Stimulated activated naive B cell treated with anti-CD40 and anti-IgM and Interleukin-4, amounts not matched to agents 10 μg/mL and 1 μg/mL and 100 μg/mL, for 72 hours (primary cell): ENCODE data around the gene FKBP5.
"Not testable (repeated sequence)": the region's sequence is repeated elsewhere in the genome, so short reads cannot be mapped to it uniquely, and the experiment has no call there.

ENCODE experiments used
- ATAC-seq, 2 donors: fragments of 150-1000 bp; cut with Tn5 transposase; replicated peaks; 2 replicates each; pipeline ENCODE4 v1.10.0; 2021; ENCODE audit warnings: moderate library complexity in 1 of 2
- DNase-seq: peaks from one replicate; pipeline ENCODE4 v3.0.0; 2021
- H3K27ac Mint-ChIP-seq: one replicate; pipeline ENCODE4 v1.8.0; 2022; ENCODE audit warnings: mild to moderate bottlenecking, mixed read lengths
- H3K27me3 Mint-ChIP-seq, 2 donors: one replicate each; pipeline ENCODE4 v1.8.0; 2022; ENCODE audit warnings: mixed read lengths in 2 of 2
- H3K36me3 Mint-ChIP-seq, 2 donors: one replicate each; pipeline ENCODE4 v1.8.0; 2022; ENCODE audit warnings: mixed read lengths in 2 of 2, mild to moderate bottlenecking in 1 of 2
- H3K4me1 Mint-ChIP-seq, 2 donors: one replicate each; pipeline ENCODE4 v1.8.0; 2022; ENCODE audit warnings: mixed read lengths in 2 of 2, mild to moderate bottlenecking in 1 of 2
- H3K4me3 Mint-ChIP-seq, 2 donors: one replicate each; pipeline ENCODE4 v1.8.0; 2022; ENCODE audit warnings: mild to moderate bottlenecking in 2 of 2, mixed read lengths in 2 of 2, moderate library complexity in 1 of 2
- H3K9me3 Mint-ChIP-seq, 2 donors: one replicate each; pipeline ENCODE4 v1.8.0; 2022; ENCODE audit warnings: mixed read lengths in 2 of 2, mild to moderate bottlenecking in 1 of 2

Gene FKBP5

GRCh38 chr6:35613762-35614161 lies 75.0 kb downstream of the FKBP5 start:
- Mint-ChIP-seq H3K27ac (no peak overlapping the region), H3K27me3 (no peaks in the 10 kb centered on the region), H3K4me1 (peaks cover 0 to 4% of the 10 kb centered on the region in 2 donors), H3K4me3 (no peak overlapping the region), H3K36me3 (peaks cover 25 to 49% of the 10 kb centered on the region in 2 donors), H3K9me3 (no peaks in the 10 kb centered on the region)
- ATAC-seq (no peak), DNase-seq (no peak)

- Mint-ChIP-seq H3K4me3 (no peak overlapping the region), H3K36me3 (peaks cover 21 to 42% of the 10 kb centered on the region in 2 donors), H3K9me3 (no peaks in the 10 kb centered on the region), H3K27me3 (no peaks in the 10 kb centered on the region), H3K4me1 (peaks cover 0 to 4% of the 10 kb centered on the region in 2 donors), H3K27ac (no peak overlapping the region)
- no peak for ATAC-seq
- no peak for DNase-seq
Observed at GRCh38 chr6:35611240-35611639, 77.5 kb downstream of the FKBP5 start.

GRCh38 chr6:35610830-35611229 lies 77.9 kb downstream of the FKBP5 start:
- Mint-ChIP-seq H3K9me3 (no peaks in the 10 kb centered on the region), H3K4me1 (peaks cover 3 to 8% of the 10 kb centered on the region in 2 donors), H3K27me3 (no peaks in the 10 kb centered on the region), H3K4me3 (no peak overlapping the region), H3K27ac (no peak overlapping the region), H3K36me3 (peaks cover 21 to 45% of the 10 kb centered on the region in 2 donors)
- ATAC-seq (no peak), DNase-seq (no peak)

GRCh38 chr6:35609588-35609987 lies 79.1 kb downstream of the FKBP5 start:
- no peak overlapping the region for H3K27ac Mint-ChIP-seq
- ATAC-seq (no peak), DNase-seq (no peak)
- peaks cover 3 to 12% of the 10 kb centered on the region in 2 donors for H3K4me1 Mint-ChIP-seq
- no peaks in the 10 kb centered on the region for H3K9me3 Mint-ChIP-seq
- no peak overlapping the region for H3K4me3 Mint-ChIP-seq
- H3K36me3 Mint-ChIP-seq: peaks cover 19 to 40% of the 10 kb centered on the region in 2 donors
- H3K27me3 Mint-ChIP-seq: no peaks in the 10 kb centered on the region

GRCh38 chr6:35607517-35608233 lies 81.0 kb downstream of the FKBP5 start:
- H3K9me3 Mint-ChIP-seq: no peaks in the 10 kb centered on the region
- DNase-seq (no peak), ATAC-seq (no peak)
- no peaks in the 10 kb centered on the region for H3K27me3 Mint-ChIP-seq
- peaks cover 6 to 12% of the 10 kb centered on the region in 2 donors for H3K4me1 Mint-ChIP-seq
- no peak overlapping the region for H3K27ac Mint-ChIP-seq
- H3K36me3 Mint-ChIP-seq: peaks cover 22 to 28% of the 10 kb centered on the region in 2 donors
- no peak overlapping the region for H3K4me3 Mint-ChIP-seq

GRCh38 chr6:35605600-35605999 lies 83.1 kb downstream of the FKBP5 start:
- H3K9me3 Mint-ChIP-seq: no peaks in the 10 kb centered on the region
- H3K27me3 Mint-ChIP-seq: no peaks in the 10 kb centered on the region
- DNase-seq (no peak), ATAC-seq (no peak)
- peaks cover 8 to 12% of the 10 kb centered on the region in 2 donors for H3K36me3 Mint-ChIP-seq
- no peak overlapping the region for H3K4me3 Mint-ChIP-seq
- H3K27ac Mint-ChIP-seq: no peak overlapping the region
- H3K4me1 Mint-ChIP-seq: peaks cover 20 to 31% of the 10 kb centered on the region in 2 donors

GRCh38 chr6:35603326-35604202 lies 85.2 kb downstream of the FKBP5 start:
- DNase-seq (no peak), ATAC-seq (no peak)
- Mint-ChIP-seq H3K36me3 (peaks cover 6 to 8% of the 10 kb centered on the region in 2 donors), H3K4me3 (no peak overlapping the region), H3K27ac (no peak overlapping the region), H3K9me3 (no peaks in the 10 kb centered on the region), H3K4me1 (peaks cover 22 to 37% of the 10 kb centered on the region in 2 donors), H3K27me3 (no peaks in the 10 kb centered on the region)

- ATAC-seq (no peak), DNase-seq (no peak)
- no peaks in the 10 kb centered on the region for H3K27me3 Mint-ChIP-seq
- H3K4me1 Mint-ChIP-seq: peaks cover 22 to 37% of the 10 kb centered on the region in 2 donors
- peaks cover 6 to 8% of the 10 kb centered on the region in 2 donors for H3K36me3 Mint-ChIP-seq
- H3K4me3 Mint-ChIP-seq: no peak overlapping the region
- no peak overlapping the region for H3K27ac Mint-ChIP-seq
- no peaks in the 10 kb centered on the region for H3K9me3 Mint-ChIP-seq
Observed at GRCh38 chr6:35602133-35602946, 86.4 kb downstream of the FKBP5 start.

GRCh38 chr6:35601331-35602132 lies 87.2 kb downstream of the FKBP5 start:
- ATAC-seq: peak in 1 of 2 donors; percentile 46

GRCh38 chr6:35600659-35601125 lies 88.0 kb downstream of the FKBP5 start:
- H3K9me3 Mint-ChIP-seq: no peaks in the 10 kb centered on the region
- DNase-seq (no peak), ATAC-seq (no peak)
- no peak overlapping the region for H3K27ac Mint-ChIP-seq
- H3K4me3 Mint-ChIP-seq: no peak overlapping the region
- peaks cover 19 to 31% of the 10 kb centered on the region in 2 donors for H3K4me1 Mint-ChIP-seq
- peaks cover 7 to 13% of the 10 kb centered on the region in 2 donors for H3K36me3 Mint-ChIP-seq
- H3K27me3 Mint-ChIP-seq: no peaks in the 10 kb centered on the region

More at GRCh38 chr6:35601331-35602132, 87.2 kb downstream of the FKBP5 start:
- peaks cover 10 to 11% of the 10 kb centered on the region in 2 donors for H3K36me3 Mint-ChIP-seq
- no peak for DNase-seq
- no peak overlapping the region for H3K27ac Mint-ChIP-seq
- no peak overlapping the region for H3K4me3 Mint-ChIP-seq
- peaks cover 22 to 37% of the 10 kb centered on the region in 2 donors for H3K4me1 Mint-ChIP-seq
- no peaks in the 10 kb centered on the region for H3K9me3 Mint-ChIP-seq
- no peaks in the 10 kb centered on the region for H3K27me3 Mint-ChIP-seq

GRCh38 chr6:35599761-35600658 lies 88.7 kb downstream of the FKBP5 start:
- Mint-ChIP-seq H3K27me3 (no peaks in the 10 kb centered on the region), H3K36me3 (peaks cover 11 to 16% of the 10 kb centered on the region in 2 donors), H3K4me3 (no peak overlapping the region), H3K9me3 (no peaks in the 10 kb centered on the region), H3K4me1 (peaks cover 19 to 29% of the 10 kb centered on the region in 2 donors), H3K27ac (no peak overlapping the region)
- ATAC-seq (no peak), DNase-seq (no peak)

GRCh38 chr6:35598621-35599020 lies 90.1 kb downstream of the FKBP5 start:
- not testable (repeated sequence) for ATAC-seq, H3K27me3 Mint-ChIP-seq, H3K4me3 Mint-ChIP-seq, DNase-seq, H3K27ac Mint-ChIP-seq, H3K9me3 Mint-ChIP-seq
- Mint-ChIP-seq H3K36me3 (peaks cover 11 to 18% of the 10 kb centered on the region in 2 donors), H3K4me1 (peaks cover 19 to 29% of the 10 kb centered on the region in 2 donors)
